HG02588 (cell line): ENCODE data around the gene GAS6.

Experiments
- ATAC-seq: cut with Tn5 transposase; IDR thresholded peaks from one replicate; pipeline ENCODE4 v1.9.1; 2021; ENCODE audit warnings: mild to moderate bottlenecking, moderate library complexity; ENCODE audit not compliant: unreplicated experiment

The GAS6 gene

DNA sequence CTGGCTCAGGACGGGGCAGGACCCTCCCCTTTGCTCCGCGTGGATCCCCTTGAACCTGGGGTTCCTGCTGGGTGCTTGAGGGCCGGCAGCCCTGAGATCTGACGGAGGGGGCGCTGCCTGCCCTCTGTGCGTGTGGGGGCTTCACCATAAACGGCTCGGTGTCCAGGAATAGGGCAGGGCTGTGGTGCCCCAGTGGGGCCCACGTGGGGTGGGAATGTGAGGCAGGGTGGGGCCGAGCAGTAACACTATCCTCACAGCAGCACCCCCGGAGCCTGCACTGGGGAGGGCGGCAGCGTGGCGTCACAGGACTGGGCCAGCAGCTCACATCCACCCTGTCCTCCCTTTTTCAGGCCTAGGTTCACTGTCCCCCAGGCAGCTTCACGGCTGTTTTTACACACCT is 38.0 kb downstream of the GAS6 start:
- ATAC-seq, result no peak

GRCh38 chr13:113823771-113824170 is 40.1 kb downstream of the GAS6 start:
- no peak for ATAC-seq

DNA sequence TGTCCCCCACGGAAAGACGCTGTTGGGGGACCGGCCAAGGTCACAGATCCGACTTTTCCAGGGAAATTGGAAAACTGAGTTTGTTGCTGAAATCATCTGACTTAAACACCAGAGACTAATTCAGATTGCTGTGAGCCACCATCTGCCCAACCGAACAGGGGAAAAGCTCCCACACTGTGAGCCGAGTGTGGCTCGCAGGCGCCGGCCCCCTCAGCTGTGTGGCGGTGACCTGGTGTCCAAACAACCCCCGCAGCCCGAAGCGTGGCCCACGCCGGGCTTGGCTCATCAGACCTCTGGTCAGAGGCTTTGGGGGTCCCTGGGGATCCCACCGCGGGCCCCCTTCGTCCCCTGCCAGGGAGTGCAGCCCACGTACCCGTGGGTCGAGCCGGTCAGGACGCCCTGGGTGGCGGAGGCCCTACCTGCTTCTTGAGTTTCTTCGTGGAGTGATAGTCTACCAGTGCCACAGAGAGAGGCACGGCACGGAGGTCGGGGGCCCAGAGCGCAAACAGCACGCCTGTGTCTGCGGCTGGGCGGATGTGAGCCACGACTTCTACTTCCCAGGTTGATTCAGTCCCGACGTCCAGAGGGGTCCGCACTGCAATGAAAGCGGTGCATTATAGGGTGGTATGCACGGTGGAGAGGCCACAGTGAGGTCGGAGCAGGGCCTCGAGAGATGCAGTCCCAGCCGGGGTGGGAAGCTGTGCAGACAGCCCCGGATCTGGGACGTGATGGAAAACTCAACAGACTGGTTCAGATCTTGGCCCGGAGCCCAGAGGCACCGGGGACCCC is 40.7 kb downstream of the GAS6 start:
- no peak for ATAC-seq

DNA sequence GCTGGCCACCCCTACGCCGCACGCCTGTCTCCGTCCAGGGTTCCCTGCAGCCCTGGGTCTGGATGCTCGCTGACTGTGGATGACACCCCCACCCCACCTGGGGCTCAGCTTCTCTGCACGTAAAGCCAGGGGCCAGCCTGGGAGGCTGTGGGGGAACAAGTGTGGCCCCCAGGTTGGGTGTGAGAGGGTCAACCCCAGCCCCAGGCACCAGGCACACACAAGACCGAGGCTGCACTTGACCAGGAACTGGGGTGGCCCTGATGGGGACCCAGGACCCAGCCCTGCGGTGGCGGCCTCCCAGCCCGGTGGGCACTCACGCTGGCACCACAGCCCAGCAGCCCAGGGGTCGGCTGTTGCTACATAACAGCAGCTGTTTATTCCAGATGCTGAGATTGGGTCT is 41.6 kb downstream of the GAS6 start:
- no peak for ATAC-seq

- no peak for ATAC-seq
Measured at GRCh38 chr13:113821847-113822246, 42.0 kb downstream of the GAS6 start.

DNA sequence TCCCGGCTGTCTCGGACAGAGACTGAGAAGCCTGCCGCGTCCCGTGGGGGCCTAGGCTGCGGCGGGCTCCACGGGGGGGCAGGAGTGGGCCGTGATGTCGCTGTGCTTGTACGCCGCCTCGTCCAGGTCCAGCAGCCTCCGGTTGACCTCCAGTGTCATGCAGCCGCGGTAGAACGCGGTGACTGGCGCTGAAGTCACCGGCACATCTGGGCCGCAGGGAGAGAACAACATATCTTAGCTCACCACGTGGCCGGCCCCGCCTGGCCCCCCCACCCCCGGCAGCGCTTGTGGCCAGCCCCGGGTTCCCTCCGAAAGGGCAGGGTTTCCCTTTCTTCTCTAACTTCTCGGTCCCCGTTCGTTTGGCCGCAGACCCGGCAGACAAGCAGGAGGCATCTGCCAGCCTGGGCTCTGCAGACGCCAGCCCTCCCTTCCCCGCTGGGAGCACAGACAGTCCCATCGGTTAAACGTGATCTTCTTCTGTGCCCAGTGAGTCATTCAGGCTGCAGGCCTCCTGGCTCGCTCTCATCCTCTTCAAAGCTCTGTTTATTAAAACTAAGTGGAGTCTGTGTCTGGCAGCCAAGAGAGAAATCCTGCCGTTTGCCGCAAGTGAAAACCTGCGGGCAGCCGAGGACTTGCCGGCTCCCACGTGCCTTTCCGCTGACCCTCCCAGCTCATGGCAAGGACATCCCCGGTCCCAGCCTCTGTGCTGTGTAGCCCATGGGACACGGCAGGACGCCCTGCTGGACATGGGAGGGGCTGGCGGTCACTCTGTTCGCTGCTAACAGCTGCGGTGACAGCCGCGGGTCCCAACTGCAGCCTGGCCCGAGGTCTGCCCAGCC is 42.8 kb downstream of the GAS6 start:
- ATAC-seq, result no peak

- no peak for ATAC-seq
Measured at GRCh38 chr13:113819731-113820715, 43.9 kb downstream of the GAS6 start.

DNA sequence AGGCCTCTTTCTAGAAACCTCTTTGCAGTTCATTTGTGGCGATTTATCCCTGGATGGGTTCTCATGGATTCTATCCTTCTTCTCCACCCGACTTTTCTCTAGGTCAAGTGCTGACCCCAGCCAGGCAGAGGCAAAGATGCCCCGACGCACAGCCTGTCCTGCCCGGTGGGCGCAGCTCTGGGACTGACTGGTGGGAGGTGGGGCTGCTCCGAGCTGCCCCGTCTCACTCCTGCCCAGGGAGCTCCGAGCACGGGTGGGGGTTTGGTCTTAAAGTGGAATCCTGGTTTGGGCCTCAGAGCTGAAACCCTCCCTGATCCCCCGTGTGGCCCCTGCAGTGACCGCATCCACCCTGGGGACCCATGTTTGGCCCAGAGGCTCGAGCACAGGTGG is 44.5 kb downstream of the GAS6 start:
- no peak for ATAC-seq

GRCh38 chr13:113818700-113819295 is 45.1 kb downstream of the GAS6 start:
- no peak for ATAC-seq

DNA sequence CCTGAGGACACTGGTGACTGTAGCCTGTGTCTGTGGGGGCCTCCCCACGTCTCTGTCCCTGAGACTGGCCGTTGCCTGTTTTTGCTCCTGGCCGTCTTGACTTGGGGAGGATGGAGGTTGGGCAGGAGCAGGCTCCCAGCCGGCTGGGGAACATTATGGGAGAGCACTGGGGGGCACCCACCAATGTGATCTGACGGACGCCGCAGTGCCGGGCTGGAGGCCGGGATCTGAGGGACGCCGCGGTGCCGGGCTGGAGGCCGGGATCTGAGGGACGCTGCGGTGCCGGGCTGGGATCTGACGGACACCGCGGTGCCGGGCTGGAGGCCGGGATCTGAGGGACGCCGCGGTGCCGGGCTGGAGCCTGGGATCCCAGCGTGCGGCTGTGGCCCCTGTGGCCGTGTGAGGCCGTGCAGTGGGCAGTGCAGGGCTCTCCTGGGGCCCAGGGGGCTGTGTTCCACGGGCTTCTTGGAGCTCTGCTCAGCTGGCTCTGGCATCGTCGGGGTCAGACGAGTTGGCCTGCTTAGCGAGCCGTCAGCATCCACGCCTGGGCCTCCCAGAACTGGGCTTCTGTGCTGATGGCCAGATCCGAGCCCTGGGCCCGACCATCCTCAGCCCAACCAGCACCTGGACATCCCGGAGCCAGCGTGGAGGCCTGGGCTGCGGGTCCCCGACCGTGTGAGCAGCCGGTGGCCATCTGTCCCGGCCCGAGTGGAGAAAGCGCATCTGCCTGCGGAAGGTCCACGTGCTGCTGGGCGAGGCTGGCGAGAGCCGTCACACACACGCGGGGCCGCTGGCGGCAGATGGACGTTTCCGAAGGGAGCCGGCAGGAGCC is 45.8 kb downstream of the GAS6 start:
- no peak for ATAC-seq

GRCh38 chr13:113816946-113817859 is 46.7 kb downstream of the GAS6 start:
- no peak for ATAC-seq

DNA sequence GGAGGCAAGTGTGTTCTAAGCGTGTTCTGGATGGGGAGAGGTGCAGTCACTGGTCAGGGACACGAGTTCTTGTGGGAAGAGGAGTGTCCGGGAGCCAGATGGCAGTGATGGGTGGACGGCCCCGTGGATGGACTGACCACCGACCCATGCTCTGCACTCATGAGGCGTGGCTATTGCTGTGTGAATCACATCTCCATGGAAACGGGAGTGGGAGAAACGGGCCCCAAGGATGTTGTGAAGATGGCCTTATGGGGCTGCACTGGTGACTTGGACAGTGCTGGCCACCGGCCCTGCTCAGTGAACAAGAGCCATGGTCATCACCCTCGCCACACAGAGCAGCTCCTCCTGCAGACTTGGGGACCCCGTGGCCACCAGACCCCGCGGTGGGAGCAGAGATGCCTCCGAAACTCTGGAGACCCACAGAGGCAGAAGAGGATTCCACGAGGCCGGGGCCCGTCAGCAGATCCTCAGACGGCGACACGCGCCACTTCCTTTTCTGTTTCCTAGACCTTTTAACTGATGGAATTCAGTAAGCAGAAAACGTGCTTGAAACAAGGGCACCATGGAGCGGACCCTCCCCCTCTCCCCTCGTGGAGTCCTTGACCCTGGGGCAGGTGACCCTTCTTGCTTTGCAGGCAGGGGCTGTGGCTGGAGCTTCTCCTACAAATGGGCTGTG is 47.5 kb downstream of the GAS6 start:
- ATAC-seq, result no peak

DNA sequence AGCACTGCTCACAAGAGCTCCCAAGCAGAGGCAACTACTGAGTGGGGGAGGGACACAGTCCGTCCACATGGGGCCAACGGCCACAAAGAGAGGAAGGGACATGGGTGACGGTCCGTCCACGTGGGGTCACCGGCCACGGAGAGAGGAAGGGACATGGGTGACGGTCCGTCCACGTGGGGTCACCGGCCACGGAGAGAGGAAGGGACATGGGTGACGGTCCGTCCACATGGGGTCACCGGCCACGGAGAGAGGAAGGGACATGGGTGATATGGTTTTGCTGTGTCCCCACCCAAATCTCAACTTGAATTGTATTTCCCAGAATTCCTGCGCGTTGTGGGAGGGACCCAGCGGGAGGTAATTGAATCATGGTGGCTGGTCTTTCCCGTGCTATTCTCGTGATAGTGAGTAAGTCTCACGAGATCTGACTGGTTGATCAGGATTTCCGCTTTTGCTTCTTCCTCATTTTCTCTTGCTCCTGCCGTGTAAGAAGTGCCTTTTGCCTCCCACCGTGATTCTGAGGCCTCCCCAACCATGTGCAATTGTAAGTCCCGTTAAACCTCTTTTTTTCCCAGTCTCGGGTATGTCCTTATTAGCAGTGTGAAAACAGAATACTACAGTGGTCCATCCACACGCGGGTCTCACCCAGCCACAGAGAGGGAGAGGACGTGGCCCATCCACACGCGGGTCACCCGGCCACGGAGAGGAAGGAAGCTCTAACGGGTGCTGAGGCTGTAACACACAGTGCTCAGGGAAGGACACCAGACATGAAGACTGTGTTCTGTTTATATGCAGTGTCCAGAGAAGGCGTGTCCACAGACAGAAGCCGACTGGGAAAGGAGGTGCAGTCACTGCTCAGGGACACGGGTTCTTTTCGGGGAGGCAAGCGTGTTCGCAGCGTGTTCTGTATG is 48.5 kb downstream of the GAS6 start:
- ATAC-seq, result no peak

DNA sequence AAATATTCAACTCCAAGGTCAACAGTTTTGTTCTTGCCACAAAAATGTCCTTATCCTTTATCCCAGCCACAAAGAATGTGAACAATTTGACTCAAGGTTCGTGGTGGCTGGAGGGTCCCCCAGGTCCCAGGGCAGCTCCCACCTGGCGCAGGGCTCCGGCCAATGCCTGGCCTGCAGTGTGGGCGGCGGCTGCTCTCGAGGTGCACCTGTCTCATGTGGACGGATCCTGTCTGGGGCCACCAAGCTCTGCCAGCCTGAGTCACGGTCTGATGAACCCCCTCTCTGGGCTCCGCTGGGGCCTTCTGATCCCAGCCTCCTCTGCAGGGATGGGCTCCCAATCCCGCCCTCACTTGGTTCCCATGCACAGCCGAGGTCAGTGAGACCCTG is 49.4 kb downstream of the GAS6 start:
- no peak for ATAC-seq

DNA sequence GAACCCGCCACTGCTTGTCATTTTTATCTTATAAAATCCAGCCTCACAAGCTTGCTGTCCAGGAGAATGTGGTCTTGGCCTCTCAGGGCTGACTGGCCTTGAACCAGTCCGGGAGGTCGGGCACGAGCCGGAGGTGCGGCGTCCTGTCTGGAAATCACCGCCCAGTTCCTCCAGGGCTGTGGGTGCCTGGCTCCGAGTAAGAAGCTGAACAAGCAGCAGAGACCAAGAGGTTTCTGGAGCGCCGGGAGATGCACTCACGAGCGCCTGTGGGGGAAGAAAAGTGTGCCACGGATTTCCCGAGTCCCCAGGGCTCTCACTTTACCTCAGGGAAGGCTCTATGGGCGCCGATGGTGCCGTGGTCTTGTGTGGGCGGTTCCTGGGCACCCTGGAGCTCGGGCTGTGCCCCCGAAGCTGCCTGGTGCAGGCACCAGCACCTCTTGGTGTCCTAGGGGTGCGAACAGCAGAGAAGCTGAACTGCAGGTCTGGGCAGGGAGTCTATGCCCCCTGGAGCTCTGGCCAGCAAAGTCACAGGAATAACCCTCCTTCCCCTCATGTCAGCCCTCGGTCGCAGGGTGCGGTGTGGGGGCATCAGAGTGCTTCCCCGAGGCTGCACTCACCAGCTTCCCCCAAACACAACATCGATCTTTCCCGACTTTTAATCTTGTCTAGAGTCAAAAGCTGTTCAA is 50.0 kb downstream of the GAS6 start:
- no peak for ATAC-seq

- ATAC-seq, result no peak
Measured at GRCh38 chr13:113813070-113813748, 50.7 kb downstream of the GAS6 start.
